Measurements from ENCODE around the gene ZXDC.
A peak's percentile ranks its signal among the peaks of the same experiment; 100 is the strongest.

Gene ZXDC

GRCh38 chr3:126390201-126390600 is 85.5 kb downstream of the ZXDC start:
- no peak for TF ChIP-seq EZH2phosphoT487 (IDR thresholded peaks at IDR 0.05; ENCODE audit: borderline replicate concordance, low read length)
- TF ChIP-seq, protein P1, sequence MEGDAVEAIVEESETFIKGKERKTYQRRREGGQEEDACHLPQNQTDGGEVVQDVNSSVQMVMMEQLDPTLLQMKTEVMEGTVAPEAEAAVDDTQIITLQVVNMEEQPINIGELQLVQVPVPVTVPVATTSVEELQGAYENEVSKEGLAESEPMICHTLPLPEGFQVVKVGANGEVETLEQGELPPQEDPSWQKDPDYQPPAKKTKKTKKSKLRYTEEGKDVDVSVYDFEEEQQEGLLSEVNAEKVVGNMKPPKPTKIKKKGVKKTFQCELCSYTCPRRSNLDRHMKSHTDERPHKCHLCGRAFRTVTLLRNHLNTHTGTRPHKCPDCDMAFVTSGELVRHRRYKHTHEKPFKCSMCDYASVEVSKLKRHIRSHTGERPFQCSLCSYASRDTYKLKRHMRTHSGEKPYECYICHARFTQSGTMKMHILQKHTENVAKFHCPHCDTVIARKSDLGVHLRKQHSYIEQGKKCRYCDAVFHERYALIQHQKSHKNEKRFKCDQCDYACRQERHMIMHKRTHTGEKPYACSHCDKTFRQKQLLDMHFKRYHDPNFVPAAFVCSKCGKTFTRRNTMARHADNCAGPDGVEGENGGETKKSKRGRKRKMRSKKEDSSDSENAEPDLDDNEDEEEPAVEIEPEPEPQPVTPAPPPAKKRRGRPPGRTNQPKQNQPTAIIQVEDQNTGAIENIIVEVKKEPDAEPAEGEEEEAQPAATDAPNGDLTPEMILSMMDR (IDR thresholded peaks at IDR 0.05; ENCODE audit: low read depth, low read length, poor library complexity, severe bottlenecking): no peak
- Histone ChIP-seq H3K36me3 (ENCODE audit: control insufficient read depth, low read length) (no peaks in the 10 kb centered on the region), H3K79me2 (ENCODE audit: control insufficient read depth, low read length) (no peaks in the 10 kb centered on the region), H3K27me3 (ENCODE audit: control insufficient read depth, low read length) (peaks cover 9% of the 10 kb centered on the region), H3F3A (ENCODE audit: control insufficient read depth, insufficient read depth) (no peaks in the 10 kb centered on the region), H3K27ac (ENCODE audit: low read depth, low read length) (no peak overlapping the region), H4K20me1 (ENCODE audit: control insufficient read depth, insufficient read depth, low read depth, low read length) (no peaks in the 10 kb centered on the region), H3K4me3 (ENCODE audit: low read length) (no peak overlapping the region), H3K4me1 (ENCODE audit: control insufficient read depth, low read length) (peaks cover 9% of the 10 kb centered on the region), H3K9me3 (ENCODE audit: control insufficient read depth, insufficient read depth, low read length) (no peaks in the 10 kb centered on the region), H3K4me2 (ENCODE audit: low read length) (no peak overlapping the region), H3K9me2 (replicated peaks; ENCODE audit: control insufficient read depth, low read length) (no peaks in the 10 kb centered on the region)

DNA sequence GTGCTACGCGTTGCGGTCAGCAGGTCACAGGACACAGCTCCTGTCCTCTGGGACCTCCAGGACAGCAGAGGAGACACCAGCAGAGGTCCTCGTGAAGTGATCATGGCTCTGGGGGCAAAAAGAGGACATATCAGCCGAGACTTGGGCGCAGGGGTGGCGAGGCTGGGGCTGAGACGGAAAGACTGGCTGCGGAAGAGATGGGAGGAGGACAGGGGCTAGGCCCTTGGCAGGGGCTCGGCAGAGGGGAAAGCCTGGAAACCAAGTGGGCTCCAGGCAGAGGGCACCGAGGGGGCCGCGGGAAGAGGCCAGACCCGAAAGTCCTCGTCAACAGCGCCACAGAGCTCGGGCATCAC is 85.9 kb downstream of the ZXDC start:
- TF ChIP-seq, protein P1 (IDR thresholded peaks at IDR 0.05; ENCODE audit: low read depth, low read length, poor library complexity, severe bottlenecking): no peak
- TF ChIP-seq EZH2phosphoT487 (IDR thresholded peaks at IDR 0.05; ENCODE audit: borderline replicate concordance, low read length): no peak
- H3K4me1 ChIP-seq (ENCODE audit: control insufficient read depth, low read length): peaks cover 9% of the 10 kb centered on the region
- H3K27me3 ChIP-seq (ENCODE audit: control insufficient read depth, low read length): peaks cover 9% of the 10 kb centered on the region
- no peaks in the 10 kb centered on the region for H3K9me3 ChIP-seq (ENCODE audit: control insufficient read depth, insufficient read depth, low read length)
- no peaks in the 10 kb centered on the region for H3F3A ChIP-seq (ENCODE audit: control insufficient read depth, insufficient read depth)
- H3K36me3 ChIP-seq (ENCODE audit: control insufficient read depth, low read length): no peaks in the 10 kb centered on the region
- peak overlapping the region; percentile 48 for H3K4me2 ChIP-seq (ENCODE audit: low read length)
- no peak overlapping the region for H3K27ac ChIP-seq (ENCODE audit: low read depth, low read length)
- no peaks in the 10 kb centered on the region for H3K9me2 ChIP-seq (replicated peaks; ENCODE audit: control insufficient read depth, low read length)
- peak overlapping the region; percentile 38 for H3K4me3 ChIP-seq (ENCODE audit: low read length)
- no peaks in the 10 kb centered on the region for H4K20me1 ChIP-seq (ENCODE audit: control insufficient read depth, insufficient read depth, low read depth, low read length)
- no peaks in the 10 kb centered on the region for H3K79me2 ChIP-seq (ENCODE audit: control insufficient read depth, low read length)

DNA sequence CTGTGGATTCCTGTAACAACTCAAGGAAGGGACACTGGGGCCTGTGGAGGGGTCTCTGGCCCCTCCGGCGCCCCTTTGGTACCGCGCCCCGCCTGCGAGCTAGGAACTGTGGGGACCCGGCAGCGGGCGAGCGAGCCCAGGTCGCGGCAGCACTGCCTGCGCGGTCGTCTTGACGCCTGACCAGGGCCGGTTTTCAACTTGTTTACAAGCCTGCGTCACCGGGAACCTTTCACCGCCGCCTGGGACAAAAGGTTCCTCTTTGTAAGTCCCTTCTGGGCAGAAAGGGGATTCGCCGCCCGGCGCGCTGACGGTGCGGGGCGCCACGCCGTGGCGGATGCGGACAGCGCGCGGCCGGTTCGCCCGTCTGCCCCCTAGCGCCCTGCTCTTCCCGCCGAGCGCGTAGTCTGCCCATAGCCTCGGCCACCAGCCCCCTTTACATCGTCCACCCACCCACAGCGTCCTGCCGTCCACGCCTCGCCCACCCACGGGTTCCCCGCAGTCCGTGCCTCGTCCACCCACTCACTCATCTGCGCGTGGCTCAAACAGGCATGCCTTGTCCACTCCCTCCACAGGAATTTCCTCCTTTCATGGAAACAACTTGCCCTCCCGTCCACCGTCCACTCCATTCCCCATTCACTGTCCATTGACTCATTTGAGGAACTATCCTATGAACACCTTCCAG is 86.4 kb downstream of the ZXDC start:
- TF ChIP-seq, protein P1 (IDR thresholded peaks at IDR 0.05; ENCODE audit: low read depth, low read length, poor library complexity, severe bottlenecking): peak; percentile 97
- TF ChIP-seq EZH2phosphoT487 (IDR thresholded peaks at IDR 0.05; ENCODE audit: borderline replicate concordance, low read length): no peak
- peak overlapping the region; percentile 45 for H3K4me3 ChIP-seq (ENCODE audit: low read length)
- H3K9me2 ChIP-seq (replicated peaks; ENCODE audit: control insufficient read depth, low read length): no peaks in the 10 kb centered on the region
- no peaks in the 10 kb centered on the region for H4K20me1 ChIP-seq (ENCODE audit: control insufficient read depth, insufficient read depth, low read depth, low read length)
- H3K9me3 ChIP-seq (ENCODE audit: control insufficient read depth, insufficient read depth, low read length): no peaks in the 10 kb centered on the region
- H3K27me3 ChIP-seq (ENCODE audit: control insufficient read depth, low read length): peaks cover 9% of the 10 kb centered on the region
- no peaks in the 10 kb centered on the region for H3K36me3 ChIP-seq (ENCODE audit: control insufficient read depth, low read length)
- no peak overlapping the region for H3K27ac ChIP-seq (ENCODE audit: low read depth, low read length)
- no peaks in the 10 kb centered on the region for H3F3A ChIP-seq (ENCODE audit: control insufficient read depth, insufficient read depth)
- H3K79me2 ChIP-seq (ENCODE audit: control insufficient read depth, low read length): no peaks in the 10 kb centered on the region
- peak overlapping the region; percentile 48 for H3K4me2 ChIP-seq (ENCODE audit: low read length)
- peaks cover 9% of the 10 kb centered on the region for H3K4me1 ChIP-seq (ENCODE audit: control insufficient read depth, low read length)

All from DOHH2 (cell line).